HCT116 (cell line): ENCODE measurements around the gene PPP1R37. TPM values are rescaled to one million over a fixed set of nuclear protein-coding genes. Genes with fewer than 3 reads are reported as not detected.

Experiments used
- ATAC-seq: fragments of 200-7000 bp; cut with Tn5 transposase; 2 replicates; pipeline ENCODE4 v1.9.1; 2020; ENCODE audit warnings: mild to moderate bottlenecking, moderate library complexity
- BruUV-seq: library from RNA; stranded (reverse); fragments of 400-500 nt; replicated peaks from 2 replicates; lab custom pipeline; 2021; lab: Mats Ljungman, UMichigan
- CTCF ChIA-PET: fragments of 300-600 bp; sonication (Branson Sonifier 250); formaldehyde crosslinking; loops from one replicate; lab custom pipeline; 2021; ENCODE audit warnings: antibody characterized with exemption; lab: Charles Lee
- POLR2A ChIA-PET: fragments of 300-600, 350-600 bp; sonication (Branson Sonifier 250); formaldehyde crosslinking; loops from one replicate; lab custom pipeline; 2021; ENCODE audit warnings: antibody characterized with exemption; lab: Charles Lee
- RAD21 ChIA-PET, 2 experiments: fragments of 300-600 bp; sonication (Branson Sonifier 250); formaldehyde crosslinking; loops; one replicate each; lab custom pipeline; 2023; ENCODE audit warnings: low total read pairs in 2 of 2; ENCODE audit not compliant: uncharacterized antibody in 2 of 2, unreplicated experiment in 2 of 2, low non-redundant PET in 1 of 2; lab: Charles Lee
- DNase-seq: peaks from one replicate; pipeline ENCODE4 v3.0.0-alpha.2; 2010; ENCODE audit warnings: low read depth, low spot score
- H2AFZ ChIP-seq: fragments of 200-600 bp; shearing (Covaris generic), sonication (generic); 2 replicates; pipeline ENCODE4 v1.6.1; 2017; ENCODE audit warnings: low read depth, mixed run types, mixed read lengths, antibody characterized with exemption, low read length; ENCODE audit not compliant: poor library complexity, severe bottlenecking
- H3K27ac ChIP-seq: 2 replicates; pipeline ENCODE4 v1.5.1; 2012; ENCODE audit warnings: low read depth, low read length
- H3K27me3 ChIP-seq: fragments of 200-600 bp; sonication (generic); 2 replicates; pipeline ENCODE4 v1.6.1; 2016; ENCODE audit warnings: mixed run types, low read length, mixed read lengths; ENCODE audit not compliant: insufficient read depth
- H3K36me3 ChIP-seq, 2 experiments: fragments of 200-500 bp in 1 of 2; fragments of 200-600 bp in 1 of 2; sonication (Bioruptor generic) in 1 of 2; sonication (generic) in 1 of 2; 2 replicates each; pipeline versions ENCODE4 v1.5.1 to v1.6.1; 2014 to 2016; ENCODE audit warnings: low read length in 2 of 2, inconsistent platforms in 1 of 2, mixed read lengths in 1 of 2, mixed run types in 1 of 2; ENCODE audit not compliant: insufficient read depth in 2 of 2, control insufficient read depth in 1 of 2
- H3K4me1 ChIP-seq, 2 experiments: fragments of 200-600 bp in 1 of 2; sonication (generic) in 1 of 2; 2 replicates each; pipeline versions ENCODE4 v1.5.1 to v1.6.1; 2012 to 2017; ENCODE audit warnings: low read length in 2 of 2, inconsistent platforms in 1 of 2, mild to moderate bottlenecking in 1 of 2, mixed read lengths in 1 of 2, mixed run types in 1 of 2, moderate library complexity in 1 of 2; ENCODE audit not compliant: insufficient read depth in 2 of 2, control insufficient read depth in 1 of 2
- H3K4me2 ChIP-seq: fragments of 200-600 bp; sonication (generic); 2 replicates; pipeline ENCODE4 v1.6.1; 2017; ENCODE audit warnings: mixed run types, low read length, mixed read lengths
- H3K4me3 ChIP-seq, 2 experiments: fragments of 200-600 bp in 1 of 2; sonication (generic) in 1 of 2; replicated peaks in 1 of 2; 2 replicates each; pipeline ENCODE4 v1.5.1; 2011 to 2016; ENCODE audit warnings: low read length in 2 of 2, control low read depth in 1 of 2, low read depth in 1 of 2, mild to moderate bottlenecking in 1 of 2, mixed read lengths in 1 of 2, mixed run types in 1 of 2
- H3K79me2 ChIP-seq: fragments of 200-600 bp; sonication (generic); 2 replicates; pipeline ENCODE4 v1.6.1; 2017; ENCODE audit warnings: mild to moderate bottlenecking, mixed run types, low read length, moderate library complexity, mixed read lengths; ENCODE audit not compliant: insufficient read depth
- H3K9ac ChIP-seq: fragments of 200-600 bp; sonication (generic); 2 replicates; pipeline ENCODE4 v1.6.1; 2016; ENCODE audit warnings: low read length, mixed read lengths
- H3K9me2 ChIP-seq: fragments of 200-600 bp; sonication (generic), shearing (Covaris generic); 2 replicates; pipeline ENCODE4 v1.6.1; 2017; ENCODE audit warnings: mixed run types, mild to moderate bottlenecking, moderate library complexity; ENCODE audit not compliant: insufficient read depth
- H3K9me3 ChIP-seq, 2 experiments: fragments of 200-500 bp in 1 of 2; fragments of 200-600 bp in 1 of 2; sonication (Bioruptor generic) in 1 of 2; sonication (generic) in 1 of 2; 2 replicates each; pipeline ENCODE4 v1.6.1; 2014 to 2017; ENCODE audit warnings: low read length in 2 of 2, mixed read lengths in 2 of 2, inconsistent platforms in 1 of 2, low read depth in 1 of 2, mild to moderate bottlenecking in 1 of 2, mixed run types in 1 of 2, moderate library complexity in 1 of 2; ENCODE audit not compliant: control insufficient read depth in 1 of 2, insufficient read depth in 1 of 2
- H4K20me1 ChIP-seq: fragments of 200-600 bp; sonication (generic), shearing (Covaris generic); 2 replicates; pipeline ENCODE4 v1.6.1; 2017; ENCODE audit warnings: mixed run types, mild to moderate bottlenecking, moderate library complexity; ENCODE audit not compliant: insufficient read depth
- CBX3 ChIP-seq: IDR thresholded peaks from 2 replicates; pipeline ENCODE4 v1.6.1; 2012; ENCODE audit warnings: low read depth
- CEBPB ChIP-seq: IDR thresholded peaks from 2 replicates; pipeline ENCODE4 v1.6.1; 2012; ENCODE audit warnings: low read depth
- EGR1 ChIP-seq: IDR thresholded peaks from 2 replicates; pipeline ENCODE4 v1.6.1; 2012; ENCODE audit warnings: low read depth
- ELF1 ChIP-seq: IDR thresholded peaks from 2 replicates; pipeline ENCODE4 v1.6.1; 2012; ENCODE audit warnings: low read depth, borderline replicate concordance
- EZH2 ChIP-seq: fragments of 200-600 bp; sonication (generic); IDR thresholded peaks from 2 replicates; pipeline ENCODE4 v1.6.1; 2017; ENCODE audit warnings: antibody characterized with exemption, mixed run types
- EZH2phosphoT487 ChIP-seq: fragments of 200-600 bp; IDR thresholded peaks from 2 replicates; pipeline ENCODE4 v1.6.1; 2018; ENCODE audit warnings: antibody characterized with exemption, borderline replicate concordance
- FOSL1 ChIP-seq: IDR thresholded peaks from 2 replicates; pipeline ENCODE4 v1.6.1; 2012; ENCODE audit warnings: low read depth
- JUND ChIP-seq: IDR thresholded peaks from 2 replicates; pipeline ENCODE4 v1.6.1; 2012
- POLR2A ChIP-seq: IDR thresholded peaks from 2 replicates; pipeline ENCODE4 v1.7.0; 2011; ENCODE audit warnings: borderline replicate concordance; ENCODE audit not compliant: insufficient read depth, insufficient read length; ENCODE audit errors: extremely low read depth
- SIN3A ChIP-seq: IDR thresholded peaks from 2 replicates; pipeline ENCODE4 v1.6.1; 2012; ENCODE audit warnings: low read depth
- SP1 ChIP-seq: IDR thresholded peaks from 2 replicates; pipeline ENCODE4 v1.6.1; 2012; ENCODE audit warnings: low read depth
- SRF ChIP-seq: IDR thresholded peaks from 2 replicates; pipeline ENCODE4 v1.6.1; 2012; ENCODE audit warnings: low read depth
- TCF7L2 ChIP-seq: IDR thresholded peaks from 2 replicates; pipeline ENCODE4 v1.7.0; 2011; ENCODE audit warnings: borderline replicate concordance, inconsistent platforms; ENCODE audit not compliant: insufficient read depth, insufficient read length; ENCODE audit errors: extremely low read depth
- YY1 ChIP-seq: IDR thresholded peaks from 2 replicates; pipeline ENCODE4 v1.6.1; 2011; ENCODE audit warnings: low read length, low read depth, moderate library complexity, mild to moderate bottlenecking; ENCODE audit not compliant: insufficient replicate concordance; ENCODE audit errors: extremely low read depth
- ZFX ChIP-seq: fragments of 450-650 bp; IDR thresholded peaks from 2 replicates; pipeline ENCODE4 v1.6.1; 2017
- ZNF274 ChIP-seq: fragments of 200-500 bp; sonication (Bioruptor generic); IDR thresholded peaks from 2 replicates; pipeline ENCODE4 v1.6.1; 2014; ENCODE audit warnings: mild to moderate bottlenecking, low read depth, low read length, inconsistent platforms
- intact Hi-C: fragments of 100-400 bp; cut with micrococcal nuclease; formaldehyde crosslinking; loops from 2 replicates; pipeline ENCODE4 v1.10.0; 2022
- total RNA-seq: library from RNA; stranded (reverse); gene quantifications from one replicate; pipeline ENCODE4 v1.2.1, GENCODE V29; 2021; ENCODE audit not compliant: unreplicated experiment
- TF ChIP-seq, protein P1 (sequence below): IDR thresholded peaks from 2 replicates; pipeline ENCODE4 v1.6.1; 2012; ENCODE audit warnings: low read depth
- TF ChIP-seq, protein P2 (sequence below), 3 experiments: fragments of 200-600 bp in 1 of 3; sonication (generic) in 1 of 3; IDR thresholded peaks in 2 of 3; conservative IDR thresholded peaks in 1 of 3; 2 replicates each; pipeline ENCODE4 v1.5.1; 2012 to 2017; ENCODE audit warnings: low read depth in 2 of 3, low read length in 2 of 3, antibody characterized with exemption in 1 of 3, borderline replicate concordance in 1 of 3, control low read depth in 1 of 3, mild to moderate bottlenecking in 1 of 3, mixed read lengths in 1 of 3, mixed run types in 1 of 3, moderate library complexity in 1 of 3; ENCODE audit not compliant: insufficient read depth in 1 of 3
- TF ChIP-seq, protein P3 (sequence below): IDR thresholded peaks from 2 replicates; pipeline ENCODE4 v1.6.1; 2011; ENCODE audit warnings: mild to moderate bottlenecking, low read length, moderate library complexity; ENCODE audit not compliant: insufficient replicate concordance; ENCODE audit errors: extremely low read depth

PPP1R37 gene
- total RNA-seq, 1 experiment from 2014 or later = 32.7 TPM

DNA sequence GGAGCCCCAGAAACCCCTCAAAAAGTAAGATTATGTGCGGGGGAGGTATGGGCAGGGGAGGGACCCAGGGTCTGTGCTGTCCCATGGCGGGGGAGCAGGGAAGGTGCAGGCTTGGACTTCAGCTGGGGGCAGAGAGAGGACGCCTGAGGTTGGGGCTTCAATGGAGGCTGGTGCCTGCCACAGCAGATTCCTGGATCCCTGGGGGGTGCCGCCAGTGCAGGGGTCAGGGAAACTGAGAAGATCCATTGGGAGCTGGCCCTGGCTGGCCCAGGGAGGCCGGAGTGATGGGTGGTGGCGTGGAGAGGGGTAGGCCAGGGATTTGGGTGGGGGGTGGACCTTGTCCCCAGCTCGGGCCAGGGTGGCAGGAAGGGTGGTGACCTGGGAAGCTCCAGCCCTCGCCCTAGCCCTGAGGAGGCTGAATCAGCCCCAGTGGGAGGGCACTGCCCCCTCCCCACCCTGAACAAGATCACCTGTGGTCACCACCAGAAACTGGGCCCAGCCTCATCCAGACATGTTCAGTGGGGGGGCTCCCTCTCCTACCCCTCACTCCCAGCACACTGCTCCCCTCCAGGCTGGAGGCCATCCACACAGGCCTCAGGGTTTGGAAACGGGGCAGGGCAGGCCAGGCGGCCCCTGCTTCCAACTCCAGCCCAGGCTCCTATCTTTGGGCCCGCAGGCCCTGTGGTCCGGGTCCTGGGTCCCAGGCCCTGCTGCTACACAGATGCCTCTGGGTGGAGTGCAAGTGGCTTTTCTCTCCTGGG, 66.4 kb downstream of the PPP1R37 start:
- Histone ChIP-seq H3K4me2 (no peak overlapping the region), H3K9ac (no peak overlapping the region), H4K20me1 (no peaks in the 10 kb centered on the region)
- CTCF ChIA-PET = no interaction called here
- DNase-seq (no peak), ATAC-seq (no peak)
- POLR2A ChIA-PET = no interaction called here
- no peak for TF ChIP-seq FOSL1
- TF ChIP-seq, protein P1, sequence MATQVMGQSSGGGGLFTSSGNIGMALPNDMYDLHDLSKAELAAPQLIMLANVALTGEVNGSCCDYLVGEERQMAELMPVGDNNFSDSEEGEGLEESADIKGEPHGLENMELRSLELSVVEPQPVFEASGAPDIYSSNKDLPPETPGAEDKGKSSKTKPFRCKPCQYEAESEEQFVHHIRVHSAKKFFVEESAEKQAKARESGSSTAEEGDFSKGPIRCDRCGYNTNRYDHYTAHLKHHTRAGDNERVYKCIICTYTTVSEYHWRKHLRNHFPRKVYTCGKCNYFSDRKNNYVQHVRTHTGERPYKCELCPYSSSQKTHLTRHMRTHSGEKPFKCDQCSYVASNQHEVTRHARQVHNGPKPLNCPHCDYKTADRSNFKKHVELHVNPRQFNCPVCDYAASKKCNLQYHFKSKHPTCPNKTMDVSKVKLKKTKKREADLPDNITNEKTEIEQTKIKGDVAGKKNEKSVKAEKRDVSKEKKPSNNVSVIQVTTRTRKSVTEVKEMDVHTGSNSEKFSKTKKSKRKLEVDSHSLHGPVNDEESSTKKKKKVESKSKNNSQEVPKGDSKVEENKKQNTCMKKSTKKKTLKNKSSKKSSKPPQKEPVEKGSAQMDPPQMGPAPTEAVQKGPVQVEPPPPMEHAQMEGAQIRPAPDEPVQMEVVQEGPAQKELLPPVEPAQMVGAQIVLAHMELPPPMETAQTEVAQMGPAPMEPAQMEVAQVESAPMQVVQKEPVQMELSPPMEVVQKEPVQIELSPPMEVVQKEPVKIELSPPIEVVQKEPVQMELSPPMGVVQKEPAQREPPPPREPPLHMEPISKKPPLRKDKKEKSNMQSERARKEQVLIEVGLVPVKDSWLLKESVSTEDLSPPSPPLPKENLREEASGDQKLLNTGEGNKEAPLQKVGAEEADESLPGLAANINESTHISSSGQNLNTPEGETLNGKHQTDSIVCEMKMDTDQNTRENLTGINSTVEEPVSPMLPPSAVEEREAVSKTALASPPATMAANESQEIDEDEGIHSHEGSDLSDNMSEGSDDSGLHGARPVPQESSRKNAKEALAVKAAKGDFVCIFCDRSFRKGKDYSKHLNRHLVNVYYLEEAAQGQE = no peak
- no peak for TF ChIP-seq ZFX
- no peak for TF ChIP-seq ELF1
- no peak for TF ChIP-seq SP1
- TF ChIP-seq, protein P2, sequence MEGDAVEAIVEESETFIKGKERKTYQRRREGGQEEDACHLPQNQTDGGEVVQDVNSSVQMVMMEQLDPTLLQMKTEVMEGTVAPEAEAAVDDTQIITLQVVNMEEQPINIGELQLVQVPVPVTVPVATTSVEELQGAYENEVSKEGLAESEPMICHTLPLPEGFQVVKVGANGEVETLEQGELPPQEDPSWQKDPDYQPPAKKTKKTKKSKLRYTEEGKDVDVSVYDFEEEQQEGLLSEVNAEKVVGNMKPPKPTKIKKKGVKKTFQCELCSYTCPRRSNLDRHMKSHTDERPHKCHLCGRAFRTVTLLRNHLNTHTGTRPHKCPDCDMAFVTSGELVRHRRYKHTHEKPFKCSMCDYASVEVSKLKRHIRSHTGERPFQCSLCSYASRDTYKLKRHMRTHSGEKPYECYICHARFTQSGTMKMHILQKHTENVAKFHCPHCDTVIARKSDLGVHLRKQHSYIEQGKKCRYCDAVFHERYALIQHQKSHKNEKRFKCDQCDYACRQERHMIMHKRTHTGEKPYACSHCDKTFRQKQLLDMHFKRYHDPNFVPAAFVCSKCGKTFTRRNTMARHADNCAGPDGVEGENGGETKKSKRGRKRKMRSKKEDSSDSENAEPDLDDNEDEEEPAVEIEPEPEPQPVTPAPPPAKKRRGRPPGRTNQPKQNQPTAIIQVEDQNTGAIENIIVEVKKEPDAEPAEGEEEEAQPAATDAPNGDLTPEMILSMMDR (IDR thresholded peaks at IDR 0.05 in 2 of 3, conservative IDR thresholded peaks at IDR 0.05 in 1 of 3; ENCODE audit: borderline replicate concordance in 1 of 3, insufficient read depth in 1 of 3, low read depth in 2 of 3, low read length in 2 of 3) = no peak
- TF ChIP-seq, protein P3, sequence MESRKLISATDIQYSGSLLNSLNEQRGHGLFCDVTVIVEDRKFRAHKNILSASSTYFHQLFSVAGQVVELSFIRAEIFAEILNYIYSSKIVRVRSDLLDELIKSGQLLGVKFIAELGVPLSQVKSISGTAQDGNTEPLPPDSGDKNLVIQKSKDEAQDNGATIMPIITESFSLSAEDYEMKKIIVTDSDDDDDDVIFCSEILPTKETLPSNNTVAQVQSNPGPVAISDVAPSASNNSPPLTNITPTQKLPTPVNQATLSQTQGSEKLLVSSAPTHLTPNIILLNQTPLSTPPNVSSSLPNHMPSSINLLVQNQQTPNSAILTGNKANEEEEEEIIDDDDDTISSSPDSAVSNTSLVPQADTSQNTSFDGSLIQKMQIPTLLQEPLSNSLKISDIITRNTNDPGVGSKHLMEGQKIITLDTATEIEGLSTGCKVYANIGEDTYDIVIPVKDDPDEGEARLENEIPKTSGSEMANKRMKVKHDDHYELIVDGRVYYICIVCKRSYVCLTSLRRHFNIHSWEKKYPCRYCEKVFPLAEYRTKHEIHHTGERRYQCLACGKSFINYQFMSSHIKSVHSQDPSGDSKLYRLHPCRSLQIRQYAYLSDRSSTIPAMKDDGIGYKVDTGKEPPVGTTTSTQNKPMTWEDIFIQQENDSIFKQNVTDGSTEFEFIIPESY = no peak
- TF ChIP-seq SRF = no peak
- TF ChIP-seq SIN3A = no peak
- TF ChIP-seq CEBPB = no peak
- TF ChIP-seq EZH2 = no peak
- TF ChIP-seq YY1 = no peak
- TF ChIP-seq CBX3 = no peak
- no peak for TF ChIP-seq EZH2phosphoT487
- TF ChIP-seq TCF7L2 = no peak
- no peak for TF ChIP-seq POLR2A
- TF ChIP-seq ZNF274 = no peak
- TF ChIP-seq JUND = no peak
- no peak for TF ChIP-seq EGR1
- TF ChIP-seq, all 23 proteins: peak for 0
- Histone ChIP-seq H3K27me3 (no peaks in the 10 kb centered on the region), H3K36me3 (no peaks in the 10 kb centered on the region), H2AFZ (no peak overlapping the region), H3K9me2 (no peaks in the 10 kb centered on the region), H3K4me3 (no peak overlapping the region), H3K79me2 (no peaks in the 10 kb centered on the region), H3K4me1 (peaks cover 24 to 54% of the 10 kb centered on the region in 2 experiments), H3K27ac (no peak overlapping the region), H3K9me3 (no peaks in the 10 kb centered on the region)
- intact Hi-C loops = no loop called here
- no TSS peak for BruUV-seq
- RAD21 ChIA-PET = no interaction called here
